ENCODE results near the gene MTHFSD.

- TF ChIP-seq CTCF (IDR thresholded peaks at IDR 0.05; ENCODE audit: low read length) (no peak), EZH2 (optimal IDR thresholded peaks at IDR 0.05; ENCODE audit: low read depth, low read length) (no peak), EZH2phosphoT487 (IDR thresholded peaks at IDR 0.05; ENCODE audit: low read length) (no peak)
These were observed 63.4 kb downstream of the MTHFSD start for GRCh38 chr16:86491640-86492023.

Data from MM.1S (cell line).